Natural killer cell (primary cell): Measurements from ENCODE around the gene CACNA1B. TPM values are rescaled to one million over a fixed set of nuclear protein-coding genes. Genes with fewer than 3 reads are reported as not detected.

Source experiments
- ATAC-seq, 3 donors: fragments of 150-1000 bp in 2 of 3; fragments of 200-7000 bp in 1 of 3; cut with Tn5 transposase; 1 replicate in 1 of 3; 2 replicates in 2 of 3; pipeline ENCODE4 v1.10.0; 2021; ENCODE audit warnings: mild to moderate bottlenecking in 2 of 3, moderate library complexity in 2 of 3
- DNase-seq, 2 donors: peaks; one replicate each; pipeline versions ENCODE4 v3.0.0 to v3.0.0-alpha.2; 2013 to 2021; ENCODE audit warnings: mixed read lengths in 1 of 2
- H3K27ac ChIP-seq: one replicate; pipeline ENCODE4 v1.5.1; 2013; ENCODE audit warnings: mild to moderate bottlenecking, low read length
- H3K27me3 ChIP-seq: one replicate; pipeline ENCODE4 v1.6.1; 2013; ENCODE audit warnings: low read length; ENCODE audit not compliant: control insufficient read depth, insufficient read depth
- H3K36me3 ChIP-seq: one replicate; pipeline ENCODE4 v1.6.1; 2013; ENCODE audit warnings: low read length; ENCODE audit not compliant: control insufficient read depth, insufficient read depth
- H3K4me1 ChIP-seq: one replicate; pipeline ENCODE4 v1.6.1; 2013; ENCODE audit warnings: low read length; ENCODE audit not compliant: control insufficient read depth, insufficient read depth
- H3K4me3 ChIP-seq: one replicate; pipeline ENCODE4 v1.5.1; 2013; ENCODE audit warnings: low read length
- H3K9me3 ChIP-seq: one replicate; pipeline ENCODE4 v1.6.1; 2013; ENCODE audit warnings: low read length; ENCODE audit not compliant: control insufficient read depth, insufficient read depth
- H3K27ac Mint-ChIP-seq, 2 donors: one replicate each; pipeline ENCODE4 v1.8.0; 2022; ENCODE audit warnings: mild to moderate bottlenecking in 2 of 2, mixed read lengths in 2 of 2, moderate library complexity in 1 of 2
- H3K27me3 Mint-ChIP-seq, 2 donors: one replicate each; pipeline ENCODE4 v1.8.0; 2022; ENCODE audit warnings: low read depth in 2 of 2, mixed read lengths in 2 of 2
- H3K36me3 Mint-ChIP-seq: one replicate; pipeline ENCODE4 v1.8.0; 2022; ENCODE audit warnings: mixed read lengths
- H3K4me1 Mint-ChIP-seq, 2 donors: one replicate each; pipeline ENCODE4 v1.8.0; 2022; ENCODE audit warnings: mixed read lengths in 2 of 2
- H3K4me3 Mint-ChIP-seq: one replicate; pipeline ENCODE4 v1.8.0; 2022; ENCODE audit warnings: mild to moderate bottlenecking, moderate library complexity, mixed read lengths
- H3K9me3 Mint-ChIP-seq, 2 donors: one replicate each; pipeline ENCODE4 v1.8.0; 2022; ENCODE audit warnings: mixed read lengths in 2 of 2
- CTCF ChIP-seq: fragments of 200-600 bp; IDR thresholded peaks from one replicate; pipeline ENCODE4 v1.8.0; 2022; ENCODE audit warnings: antibody characterized with exemption
- WGBS: methylation state at CpG from one replicate; pipeline ENCODE4 v1.1.7; 2013; ENCODE audit warnings: missing lambda C conversion rate; ENCODE audit not compliant: insufficient coverage; 5-methylcytosine and 5-hydroxymethylcytosine counted together
- intact Hi-C: fragments of 100-400 bp; cut with micrococcal nuclease; formaldehyde crosslinking; loops from one replicate; pipeline ENCODE4 v1.14.2; 2022
- total RNA-seq, 4 donors: library from RNA; stranded (reverse); fragments of 120-200 nt in 1 of 4; gene quantifications; one replicate each; pipeline versions ENCODE4 v1.2.3 to v1.2.4, GENCODE V29; 2013 to 2022

CACNA1B gene
- total RNA-seq, 3 donors from 2014 or later (not counting 1 experiment from before 2014, with no cell fraction given): 0.07 TPM; not detected in 2

DNA sequence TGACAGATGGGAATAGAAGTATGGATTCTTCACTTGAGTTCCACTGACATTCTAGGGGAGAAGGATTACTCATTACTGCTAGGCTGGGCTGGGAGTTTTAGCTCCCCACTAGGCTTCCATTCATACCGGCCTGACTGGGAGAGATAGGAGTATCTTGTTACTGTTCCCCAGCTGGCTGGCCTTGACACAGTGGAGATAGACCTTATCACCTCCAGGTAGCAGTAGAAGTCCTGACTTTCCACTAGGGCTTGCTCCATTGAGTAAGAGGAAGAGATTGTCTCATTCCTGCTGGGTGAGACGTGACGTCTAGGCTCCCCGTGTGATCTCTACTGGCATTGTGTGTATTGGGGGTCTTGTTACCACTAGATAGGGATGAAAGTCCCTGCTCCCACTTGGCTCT is 156.4 kb downstream of the CACNA1B start:
- H3K4me1 ChIP-seq: no peaks in the 10 kb centered on the region
- no peak overlapping the region for H3K27ac ChIP-seq
- Mint-ChIP-seq H3K4me3 (no peak overlapping the region), H3K27me3 (peaks cover 40 to 61% of the 10 kb centered on the region in 2 donors), H3K27ac (no peak overlapping the region), H3K9me3 (no peaks in the 10 kb centered on the region), H3K4me1 (no peaks in the 10 kb centered on the region), H3K36me3 (no peaks in the 10 kb centered on the region)
- 100% methylated on average over 4 of the region's 4 CpGs for WGBS
- no peak for TF ChIP-seq CTCF
- peaks cover 2% of the 10 kb centered on the region for H3K27me3 ChIP-seq
- intact Hi-C loops: no loop called here
- no peaks in the 10 kb centered on the region for H3K36me3 ChIP-seq
- H3K9me3 ChIP-seq: no peaks in the 10 kb centered on the region
- DNase-seq (no peak), ATAC-seq (no peak)
- H3K4me3 ChIP-seq: no peak overlapping the region

GRCh38 chr9:138037140-138037539 is 159.6 kb downstream of the CACNA1B start:
- H3K9me3 Mint-ChIP-seq: no peaks in the 10 kb centered on the region
- no peaks in the 10 kb centered on the region for H3K36me3 ChIP-seq
- TF ChIP-seq CTCF: no peak
- H3K4me1 Mint-ChIP-seq: no peaks in the 10 kb centered on the region
- WGBS: 81% methylated on average over 6 of the region's 6 CpGs
- peaks cover 31 to 38% of the 10 kb centered on the region in 2 donors for H3K27me3 Mint-ChIP-seq
- intact Hi-C loops: no loop called here
- no peak overlapping the region for H3K27ac ChIP-seq
- H3K4me1 ChIP-seq: no peaks in the 10 kb centered on the region
- no peaks in the 10 kb centered on the region for H3K9me3 ChIP-seq
- H3K36me3 Mint-ChIP-seq: no peaks in the 10 kb centered on the region
- peaks cover 2% of the 10 kb centered on the region for H3K27me3 ChIP-seq
- H3K4me3 Mint-ChIP-seq: no peak overlapping the region
- no peak overlapping the region for H3K4me3 ChIP-seq
- H3K27ac Mint-ChIP-seq: no peak overlapping the region
- ATAC-seq (no peak), DNase-seq (no peak)

DNA sequence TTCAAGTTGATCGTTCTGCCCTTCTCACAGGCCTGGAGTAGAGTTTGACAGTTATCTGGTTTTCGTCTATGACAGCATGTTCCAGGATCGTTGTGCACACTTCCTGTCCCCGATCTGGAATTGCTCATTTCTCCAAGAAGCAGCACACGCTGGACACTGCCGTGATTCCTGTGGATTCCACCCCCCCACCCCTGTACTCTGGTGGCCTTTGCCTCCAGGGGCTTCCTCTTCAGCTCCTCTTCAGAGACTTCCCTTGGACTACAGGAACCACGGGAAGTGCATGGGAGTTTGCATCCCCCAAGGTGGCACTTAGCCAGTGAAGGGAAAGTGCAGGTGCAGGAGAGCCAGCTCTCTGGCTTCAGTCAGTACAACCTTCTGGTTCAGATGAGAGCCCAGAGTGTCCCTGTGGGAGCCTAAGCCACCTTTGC is 160.7 kb downstream of the CACNA1B start:
- H3K9me3 ChIP-seq: no peaks in the 10 kb centered on the region
- WGBS: 60% methylated on average over 7 of the region's 7 CpGs
- ATAC-seq (no peak), DNase-seq (no peak)
- intact Hi-C loops: no loop called here
- peaks cover 2% of the 10 kb centered on the region for H3K27me3 ChIP-seq
- Mint-ChIP-seq H3K36me3 (no peaks in the 10 kb centered on the region), H3K4me1 (no peaks in the 10 kb centered on the region), H3K4me3 (no peak overlapping the region), H3K27me3 (peaks cover 21 to 34% of the 10 kb centered on the region in 2 donors), H3K27ac (no peak overlapping the region), H3K9me3 (no peaks in the 10 kb centered on the region)
- H3K27ac ChIP-seq: no peak overlapping the region
- no peak for TF ChIP-seq CTCF
- H3K36me3 ChIP-seq: no peaks in the 10 kb centered on the region
- no peaks in the 10 kb centered on the region for H3K4me1 ChIP-seq
- H3K4me3 ChIP-seq: no peak overlapping the region
